PFSK-1 (cell line): ENCODE measurements around the gene COL25A1.

Experiments
- FOXP2 ChIP-seq: optimal IDR thresholded peaks from 2 replicates; pipeline ENCODE3; 2011; ENCODE audit warnings: borderline replicate concordance, control low read depth, inconsistent platforms; ENCODE audit not compliant: insufficient read depth; ENCODE audit errors: extremely low read length, extremely low read depth
- POLR2AphosphoS5 ChIP-seq: IDR thresholded peaks from 2 replicates; pipeline ENCODE4 v1.6.1; 2012; ENCODE audit warnings: low read depth, mild to moderate bottlenecking, control low read depth, low read length, moderate library complexity
- REST ChIP-seq, 2 experiments: IDR thresholded peaks; 2 replicates each; pipeline versions ENCODE4 v1.6.1 to v1.8.0; 2011 to 2012; ENCODE audit warnings: low read depth in 2 of 2, low read length in 2 of 2, control low read depth in 1 of 2, inconsistent platforms in 1 of 2, mild to moderate bottlenecking in 1 of 2, moderate library complexity in 1 of 2; ENCODE audit not compliant: insufficient read depth in 1 of 2
- SIN3A ChIP-seq: IDR thresholded peaks from 2 replicates; pipeline ENCODE4 v1.6.1; 2012; ENCODE audit warnings: mild to moderate bottlenecking, low read length, moderate library complexity, borderline replicate concordance; ENCODE audit not compliant: insufficient read depth
- TAF1 ChIP-seq: IDR thresholded peaks from 2 replicates; pipeline ENCODE4 v1.6.1; 2012; ENCODE audit warnings: low read length, control low read depth, borderline replicate concordance; ENCODE audit not compliant: insufficient read depth

The COL25A1 gene

DNA sequence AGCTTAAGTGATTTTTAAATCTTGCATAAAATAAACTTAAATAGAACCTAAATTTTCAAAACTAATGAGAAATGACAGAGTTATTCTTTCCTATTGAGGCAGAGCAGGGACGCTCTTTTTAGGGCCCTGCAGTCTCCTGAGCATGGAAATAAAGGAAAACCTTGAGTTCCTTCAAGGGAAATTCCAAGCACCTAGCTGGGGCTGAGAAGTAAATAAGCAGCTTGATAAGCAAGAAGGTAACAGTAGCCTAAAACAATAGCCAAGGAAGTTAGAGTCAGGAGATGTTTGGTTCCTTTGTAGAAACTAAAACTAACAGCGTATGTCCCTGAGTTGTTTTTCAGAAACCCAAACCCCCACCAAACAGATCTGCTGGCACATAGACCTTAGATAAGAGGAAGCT, 174.6 kb downstream of the COL25A1 start:
- no peak for TF ChIP-seq SIN3A
- TF ChIP-seq REST (IDR thresholded peaks at IDR 0.05; ENCODE audit: insufficient read depth in 1 of 2, low read depth in 2 of 2, low read length in 2 of 2): no peak
- no peak for TF ChIP-seq POLR2AphosphoS5
- TF ChIP-seq FOXP2: no peak
- TF ChIP-seq TAF1: no peak

DNA sequence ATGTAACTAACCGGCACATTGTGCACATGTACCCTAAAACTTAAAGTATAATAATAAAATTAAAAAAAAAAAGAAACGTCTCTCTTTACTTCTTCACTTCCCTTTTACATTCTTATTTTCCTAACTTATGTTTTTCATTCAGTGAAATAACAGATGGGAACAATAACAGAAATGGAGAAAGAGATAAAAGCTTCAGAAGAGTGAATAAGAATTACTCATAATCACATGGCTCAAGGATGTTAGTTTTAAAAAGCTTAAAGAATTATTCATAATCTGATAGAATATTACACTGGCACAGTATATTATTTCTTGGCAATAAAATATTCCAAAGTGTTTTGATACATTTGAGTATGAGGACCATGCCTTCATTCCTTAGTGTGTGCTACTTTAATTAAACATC, 175.6 kb downstream of the COL25A1 start:
- TF ChIP-seq POLR2AphosphoS5: no peak

DNA sequence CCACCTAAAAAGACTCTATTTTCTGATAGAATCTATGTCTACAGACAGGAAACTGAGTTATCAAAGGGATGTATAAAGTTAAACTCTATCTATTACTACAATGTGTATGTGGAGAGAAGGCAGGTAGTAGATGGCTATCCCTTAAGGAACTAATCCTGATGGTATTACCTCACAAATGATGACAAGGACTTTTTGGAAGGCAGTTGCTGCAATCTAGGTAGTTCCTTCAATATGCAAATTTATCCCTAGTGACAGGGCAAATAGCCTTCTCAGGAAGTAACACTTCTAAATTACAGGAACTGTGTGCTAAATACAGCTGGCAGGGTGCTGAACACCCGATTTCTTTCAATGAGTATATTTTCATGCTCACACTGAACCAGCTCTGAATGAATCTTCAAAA, 177.4 kb downstream of the COL25A1 start:
- TF ChIP-seq SIN3A (no peak), TAF1 (no peak), POLR2AphosphoS5 (no peak), FOXP2 (no peak), REST (IDR thresholded peaks at IDR 0.05; ENCODE audit: insufficient read depth in 1 of 2, low read depth in 2 of 2, low read length in 2 of 2) (no peak)

GRCh38 chr4:109123951-109124350, 178.5 kb downstream of the COL25A1 start:
- TF ChIP-seq FOXP2: no peak
- no peak for TF ChIP-seq TAF1
- no peak for TF ChIP-seq SIN3A
- no peak for TF ChIP-seq POLR2AphosphoS5
- no peak for TF ChIP-seq REST (IDR thresholded peaks at IDR 0.05; ENCODE audit: insufficient read depth in 1 of 2, low read depth in 2 of 2, low read length in 2 of 2)

DNA sequence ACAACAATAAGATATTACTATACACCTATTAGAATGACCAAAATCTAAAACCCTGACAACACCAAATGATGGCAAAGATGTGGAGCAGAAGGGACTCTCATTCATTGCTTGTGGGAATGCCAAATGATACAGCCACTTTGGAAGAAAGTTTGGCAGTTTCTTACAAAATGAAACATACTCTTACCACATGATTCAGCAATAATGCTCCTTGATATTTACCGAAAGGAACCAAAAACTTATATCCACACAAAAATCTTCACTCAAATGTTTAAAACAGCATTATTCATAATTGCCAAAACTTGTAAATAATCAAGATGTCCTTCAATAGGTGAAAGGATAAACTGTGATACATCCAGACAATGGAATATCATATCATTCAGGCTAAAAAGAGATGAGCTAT, 180.9 kb downstream of the COL25A1 start:
- TF ChIP-seq REST (IDR thresholded peaks at IDR 0.05; ENCODE audit: insufficient read depth in 1 of 2, low read depth in 2 of 2, low read length in 2 of 2) (no peak), FOXP2 (no peak), TAF1 (no peak), SIN3A (no peak), POLR2AphosphoS5 (no peak)
